ENCODE results near the gene KRTAP4-1.

DNA sequence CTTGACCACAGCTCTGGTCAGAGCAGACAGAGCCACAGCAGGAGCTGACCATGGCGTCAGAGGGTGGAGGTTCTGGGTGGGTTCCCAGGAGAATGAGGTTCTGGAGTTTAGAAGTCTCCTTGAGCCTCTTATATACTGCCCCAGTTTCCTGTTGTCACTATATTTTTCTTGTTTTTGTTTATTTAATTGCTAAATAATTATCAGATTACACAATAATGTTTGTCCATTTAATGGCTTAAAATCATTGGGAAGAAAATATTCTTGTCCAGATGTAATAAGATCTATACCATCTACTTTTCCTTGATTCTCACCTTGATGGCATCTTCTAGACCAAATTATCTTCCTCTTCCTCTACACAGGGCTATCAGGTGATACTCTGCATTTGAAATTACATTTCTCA is 16.6 kb downstream of the KRTAP4-1 start, which contains the start of gene KRTAP4-3:
- TF ChIP-seq FOXM1 (IDR thresholded peaks at IDR 0.05; ENCODE audit: borderline replicate concordance): no peak
- TF ChIP-seq ZNF384 (IDR thresholded peaks at IDR 0.05): no peak
- TF ChIP-seq FOXA1 (IDR thresholded peaks at IDR 0.05): no peak
- TF ChIP-seq ARNT (IDR thresholded peaks at IDR 0.05): no peak
- no peak for TF ChIP-seq CTBP1 (IDR thresholded peaks at IDR 0.05; ENCODE audit: borderline replicate concordance)
- TF ChIP-seq HDGF (IDR thresholded peaks at IDR 0.05; ENCODE audit: borderline replicate concordance): no peak
- TF ChIP-seq SP1 (IDR thresholded peaks at IDR 0.05): no peak
- TF ChIP-seq BHLHE40 (IDR thresholded peaks at IDR 0.05; ENCODE audit: borderline replicate concordance): no peak
- TF ChIP-seq FOXK2 (IDR thresholded peaks at IDR 0.05): no peak
- TF ChIP-seq, protein P1, sequence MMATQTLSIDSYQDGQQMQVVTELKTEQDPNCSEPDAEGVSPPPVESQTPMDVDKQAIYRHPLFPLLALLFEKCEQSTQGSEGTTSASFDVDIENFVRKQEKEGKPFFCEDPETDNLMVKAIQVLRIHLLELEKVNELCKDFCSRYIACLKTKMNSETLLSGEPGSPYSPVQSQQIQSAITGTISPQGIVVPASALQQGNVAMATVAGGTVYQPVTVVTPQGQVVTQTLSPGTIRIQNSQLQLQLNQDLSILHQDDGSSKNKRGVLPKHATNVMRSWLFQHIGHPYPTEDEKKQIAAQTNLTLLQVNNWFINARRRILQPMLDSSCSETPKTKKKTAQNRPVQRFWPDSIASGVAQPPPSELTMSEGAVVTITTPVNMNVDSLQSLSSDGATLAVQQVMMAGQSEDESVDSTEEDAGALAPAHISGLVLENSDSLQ (IDR thresholded peaks at IDR 0.05): no peak
- no peak for TF ChIP-seq NFRKB (IDR thresholded peaks at IDR 0.05)

All from HEK293T (cell line).